Thyroid gland (tissue), 4 donors: ENCODE data around the gene NDST1. TPM values are rescaled to one million over a fixed set of nuclear protein-coding genes. Genes with fewer than 3 reads are reported as not detected.

Source experiments
- DNase-seq, 2 donors: peaks; one replicate each; pipeline ENCODE4 v3.0.0-alpha.2; 2019
- H3K27ac ChIP-seq, 3 donors: fragments of 200-600 bp; sonication (generic); 1 replicate in 2 of 3; 2 replicates in 1 of 3; pipeline ENCODE4 v1.5.1; 2016 to 2019; ENCODE audit warnings: mild to moderate bottlenecking in 1 of 3, moderate library complexity in 1 of 3
- H3K27me3 ChIP-seq: fragments of 200-600 bp; sonication (generic); one replicate; pipeline ENCODE4 v1.5.1; 2019
- H3K36me3 ChIP-seq, 2 donors: fragments of 200-600 bp; sonication (generic); one replicate each; pipeline ENCODE4 v1.5.1; 2016 to 2019
- H3K4me1 ChIP-seq, 2 donors: fragments of 200-600 bp; sonication (generic); one replicate each; pipeline ENCODE4 v1.5.1; 2017 to 2019
- H3K4me3 ChIP-seq, 3 donors: fragments of 200-600 bp; sonication (generic); replicated peaks in 1 of 3; 1 replicate in 2 of 3; 2 replicates in 1 of 3; pipeline ENCODE4 v1.5.1; 2016; ENCODE audit warnings: mild to moderate bottlenecking in 1 of 3
- H3K9me3 ChIP-seq: fragments of 200-600 bp; sonication (generic); one replicate; pipeline ENCODE4 v1.5.1; 2017
- POLR2A ChIP-seq, 2 donors: fragments of 450-650 bp; IDR thresholded peaks; one replicate each; pipeline ENCODE4 v1.6.1; 2017; ENCODE audit warnings: antibody characterized with exemption in 2 of 2, mild to moderate bottlenecking in 2 of 2, moderate library complexity in 1 of 2
- WGBS, 2 donors: methylation state at CpG; one replicate each; pipeline ENCODE4 v1.1.5; 2017; 5-methylcytosine and 5-hydroxymethylcytosine counted together
- intact Hi-C: fragments of 100-400 bp; cut with DNase I; formaldehyde crosslinking; loops from one replicate; pipeline ENCODE4 v1.15.1; 2023
- total RNA-seq, 4 donors: library from RNA; depleted of rRNA; stranded (reverse); fragments of >200 nt; gene quantifications; one replicate each; pipeline ENCODE4 v1.2.3, GENCODE V29; 2016
- TF ChIP-seq, protein P1 (sequence below), 6 experiments: fragments of 200-600 bp in 3 of 6; fragments of 450-650 bp in 3 of 6; sonication (generic) in 3 of 6; IDR thresholded peaks; one replicate each; pipeline ENCODE4 v1.5.1; 2016 to 2019; ENCODE audit warnings: antibody characterized with exemption in 6 of 6, mild to moderate bottlenecking in 2 of 6, inconsistent platforms in 1 of 6, moderate library complexity in 1 of 6

The NDST1 gene
- total RNA-seq, 4 donors from 2014 or later, result 84.9 to 171 (median 113) TPM

- TF ChIP-seq, protein P1, sequence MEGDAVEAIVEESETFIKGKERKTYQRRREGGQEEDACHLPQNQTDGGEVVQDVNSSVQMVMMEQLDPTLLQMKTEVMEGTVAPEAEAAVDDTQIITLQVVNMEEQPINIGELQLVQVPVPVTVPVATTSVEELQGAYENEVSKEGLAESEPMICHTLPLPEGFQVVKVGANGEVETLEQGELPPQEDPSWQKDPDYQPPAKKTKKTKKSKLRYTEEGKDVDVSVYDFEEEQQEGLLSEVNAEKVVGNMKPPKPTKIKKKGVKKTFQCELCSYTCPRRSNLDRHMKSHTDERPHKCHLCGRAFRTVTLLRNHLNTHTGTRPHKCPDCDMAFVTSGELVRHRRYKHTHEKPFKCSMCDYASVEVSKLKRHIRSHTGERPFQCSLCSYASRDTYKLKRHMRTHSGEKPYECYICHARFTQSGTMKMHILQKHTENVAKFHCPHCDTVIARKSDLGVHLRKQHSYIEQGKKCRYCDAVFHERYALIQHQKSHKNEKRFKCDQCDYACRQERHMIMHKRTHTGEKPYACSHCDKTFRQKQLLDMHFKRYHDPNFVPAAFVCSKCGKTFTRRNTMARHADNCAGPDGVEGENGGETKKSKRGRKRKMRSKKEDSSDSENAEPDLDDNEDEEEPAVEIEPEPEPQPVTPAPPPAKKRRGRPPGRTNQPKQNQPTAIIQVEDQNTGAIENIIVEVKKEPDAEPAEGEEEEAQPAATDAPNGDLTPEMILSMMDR (IDR thresholded peaks at IDR 0.05), result no peak
- TF ChIP-seq POLR2A (IDR thresholded peaks at IDR 0.05), result no peak
- Histone ChIP-seq H3K36me3 (peaks cover 41 to 43% of the 10 kb centered on the region in 2 donors), H3K4me1 (peaks cover 19 to 46% of the 10 kb centered on the region in 2 donors), H3K9me3 (no peaks in the 10 kb centered on the region), H3K27me3 (no peaks in the 10 kb centered on the region), H3K4me3 (no peak overlapping the region), H3K27ac (peak overlapping the region; percentile 93 to 94 (median 93))
- intact Hi-C loops, result no loop called here
- no peak for DNase-seq
- WGBS, 2 donors, result 79 to 100% methylated on average over 6 to 8 of the region's 12 CpGs
These were observed 32.1 kb downstream of the NDST1 start for GRCh38 chr5:150540042-150540441.

DNA sequence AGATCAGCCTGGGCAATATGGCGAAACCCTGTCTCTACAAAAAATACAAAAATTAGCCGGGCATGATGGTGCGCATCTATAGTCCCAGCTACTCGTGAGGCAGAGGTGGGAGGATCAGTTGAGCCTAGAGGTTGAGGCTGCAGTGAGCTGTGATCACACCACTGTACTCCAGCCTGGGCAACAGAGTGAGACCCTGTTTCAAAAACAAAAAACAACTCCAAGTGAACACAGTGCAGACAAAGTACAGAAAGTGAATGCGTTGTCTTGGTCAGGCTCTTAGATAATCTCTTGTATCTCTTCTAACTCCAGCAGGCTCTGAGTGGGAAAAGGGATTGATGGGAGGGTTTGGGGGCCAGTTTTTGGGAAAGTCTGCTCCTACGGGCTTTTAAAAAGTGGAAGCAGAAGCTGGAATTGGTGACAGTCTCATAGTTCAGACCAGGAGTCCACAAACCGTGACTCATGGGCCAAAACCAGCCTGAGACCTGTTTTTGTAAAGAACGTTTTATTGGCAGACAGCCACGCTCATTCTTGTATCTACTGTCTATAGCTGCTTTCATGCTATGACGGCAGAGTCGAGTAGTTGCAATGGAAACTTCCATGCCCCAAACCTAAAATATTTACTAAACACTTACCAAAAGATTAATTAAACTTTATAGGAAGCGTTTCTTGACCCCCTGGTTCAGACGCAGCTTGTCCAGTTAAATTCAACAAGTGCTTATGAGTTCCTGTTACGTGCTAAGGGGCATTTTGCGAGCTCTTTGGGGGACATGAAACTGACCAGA is 32.9 kb downstream of the NDST1 start:
- Histone ChIP-seq H3K4me1 (peaks cover 19 to 44% of the 10 kb centered on the region in 2 donors), H3K27ac (peak overlapping the region; percentile 93 to 94 (median 93)), H3K4me3 (no peak overlapping the region), H3K27me3 (no peaks in the 10 kb centered on the region), H3K9me3 (no peaks in the 10 kb centered on the region), H3K36me3 (peaks cover 40 to 43% of the 10 kb centered on the region in 2 donors)
- TF ChIP-seq, protein P1 (IDR thresholded peaks at IDR 0.05), result no peak
- TF ChIP-seq POLR2A (IDR thresholded peaks at IDR 0.05), result no peak
- 45 to 55% methylated on average over 15 of the region's 15 CpGs for WGBS, 2 donors
- peak; percentile 89 to 90 for DNase-seq
- intact Hi-C loops, result no loop called here

GRCh38 chr5:150541397-150541675 is 33.4 kb downstream of the NDST1 start:
- H3K27ac ChIP-seq, result peak overlapping the region; percentile 93 to 94 (median 93)
- intact Hi-C loops, result no loop called here
- no peak for DNase-seq
- H3K4me3 ChIP-seq, result no peak overlapping the region
- no peaks in the 10 kb centered on the region for H3K27me3 ChIP-seq
- TF ChIP-seq, protein P1 (IDR thresholded peaks at IDR 0.05), result no peak
- TF ChIP-seq POLR2A (IDR thresholded peaks at IDR 0.05), result no peak
- peaks cover 19 to 39% of the 10 kb centered on the region in 2 donors for H3K4me1 ChIP-seq
- no peaks in the 10 kb centered on the region for H3K9me3 ChIP-seq
- WGBS, 2 donors, result 86 to 87% methylated on average over 6 of the region's 6 CpGs
- peaks cover 39 to 46% of the 10 kb centered on the region in 2 donors for H3K36me3 ChIP-seq

DNA sequence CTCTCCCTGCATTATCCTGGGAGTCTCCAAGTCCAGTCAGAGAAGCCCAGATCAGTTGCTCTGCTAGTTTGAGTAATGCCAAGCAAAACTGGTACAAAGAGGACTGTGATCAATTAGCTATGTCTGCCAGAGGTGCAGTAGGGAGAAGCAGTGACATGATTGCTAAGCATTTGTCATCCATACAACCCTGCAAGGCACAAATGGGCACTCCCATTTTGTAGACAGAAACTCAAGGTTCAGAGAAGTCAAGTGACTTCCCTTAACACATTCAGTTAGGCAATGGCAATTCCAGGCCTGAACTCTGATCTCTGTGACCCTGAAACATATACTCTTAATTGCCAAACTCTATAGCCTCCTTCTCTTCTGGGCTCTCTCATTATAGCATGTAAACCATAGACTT is 34.0 kb downstream of the NDST1 start:
- intact Hi-C loops, result no loop called here
- H3K27me3 ChIP-seq, result no peaks in the 10 kb centered on the region
- no peaks in the 10 kb centered on the region for H3K9me3 ChIP-seq
- DNase-seq, result no peak
- H3K4me1 ChIP-seq, result peaks cover 19 to 37% of the 10 kb centered on the region in 2 donors
- TF ChIP-seq, protein P1 (IDR thresholded peaks at IDR 0.05), result no peak
- no peak for TF ChIP-seq POLR2A (IDR thresholded peaks at IDR 0.05)
- H3K36me3 ChIP-seq, result peaks cover 34 to 43% of the 10 kb centered on the region in 2 donors
- peak overlapping the region; percentile 93 to 94 (median 93) for H3K27ac ChIP-seq
- H3K4me3 ChIP-seq, result no peak overlapping the region

DNA sequence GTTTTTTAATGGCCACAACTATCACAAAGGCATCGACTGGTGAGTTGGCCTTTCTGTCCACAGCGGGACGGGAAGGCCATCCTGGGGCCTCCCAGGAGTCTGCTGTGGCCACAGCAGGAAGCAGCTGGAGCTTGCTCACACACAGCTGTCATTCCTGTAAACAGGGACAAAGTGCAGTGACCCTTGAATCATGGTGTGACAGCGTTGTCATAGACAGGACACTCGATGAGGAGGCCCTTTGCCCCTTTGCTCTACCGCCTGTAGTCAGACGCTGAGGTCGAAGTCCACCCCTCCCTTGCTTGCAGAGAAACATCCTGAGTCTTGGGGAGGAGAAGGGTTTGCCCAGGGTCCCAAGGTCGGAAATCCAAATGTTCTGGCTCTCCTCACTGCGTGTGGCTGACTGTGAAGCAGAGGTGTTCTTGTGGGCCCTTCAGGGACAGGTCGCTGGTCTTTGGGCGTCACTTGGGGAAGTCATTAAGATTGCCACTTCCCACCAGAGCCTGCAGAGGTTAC is 35.1 kb downstream of the NDST1 start:
- H3K4me1 ChIP-seq, result peaks cover 19 to 37% of the 10 kb centered on the region in 2 donors
- H3K9me3 ChIP-seq, result no peaks in the 10 kb centered on the region
- peak in 1 of 2 donors; percentile 20 for DNase-seq
- no peak for TF ChIP-seq POLR2A (IDR thresholded peaks at IDR 0.05)
- peaks cover 32 to 47% of the 10 kb centered on the region in 2 donors for H3K36me3 ChIP-seq
- H3K27ac ChIP-seq, result peak overlapping the region in 2 of 3 donors; percentile 37 to 93
- no peaks in the 10 kb centered on the region for H3K27me3 ChIP-seq
- WGBS, 2 donors, result 76 to 85% methylated on average over 4 to 10 of the region's 12 CpGs
- intact Hi-C loops, result no loop called here
- H3K4me3 ChIP-seq, result no peak overlapping the region
